GM18505 (cell line): ENCODE measurements around the gene MRPL32.
"Not testable (repeated sequence)": the region's sequence is repeated elsewhere in the genome, so short reads cannot be mapped to it uniquely, and the experiment has no call there.

Source experiments
- ATAC-seq: cut with Tn5 transposase; IDR thresholded peaks from one replicate; pipeline ENCODE4 v1.9.1; 2021; ENCODE audit not compliant: unreplicated experiment
- POLR2A ChIP-seq: IDR thresholded peaks from 4 replicates; pipeline ENCODE4 v1.6.1; 2011; ENCODE audit warnings: borderline replicate concordance; ENCODE audit not compliant: insufficient read depth, insufficient read length; ENCODE audit errors: extremely low read depth

The MRPL32 gene

GRCh38 chr7:42931834-42932651 lies at the start of gene MRPL32, which contains the start of gene PSMA2:
TSS of gene MRPL32 (plus strand) at chr7:42932376. CDS start at chr7:42932387, 11 bp downstream.
TSS of gene PSMA2 (minus strand) at chr7:42932174. CDS start at chr7:42932158, 16 bp downstream.
- ATAC-seq, result peak; percentile 100
- peak; percentile 92 for TF ChIP-seq POLR2A

DNA sequence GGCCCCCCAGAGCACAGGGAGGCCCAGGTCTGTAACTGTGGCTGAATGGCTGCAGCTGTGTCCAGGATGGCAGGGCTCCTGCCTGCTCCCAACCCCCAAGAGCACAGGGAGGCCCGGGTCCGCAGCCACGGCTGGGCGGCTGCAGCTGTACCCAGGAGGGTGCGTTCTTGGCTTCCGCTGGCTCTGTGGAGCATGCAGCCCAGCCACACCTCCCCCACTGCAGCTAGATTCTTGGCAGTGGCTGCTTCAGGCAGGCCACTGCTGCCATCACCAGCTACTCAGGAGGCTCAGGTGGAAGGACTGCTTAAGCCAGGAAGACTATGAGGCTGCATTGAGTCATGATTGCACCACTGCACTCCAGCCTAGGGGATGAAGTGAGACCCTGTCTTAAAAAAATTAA lies 48.2 kb upstream of the MRPL32 start:
- peak; percentile 63 for ATAC-seq
- no peak for TF ChIP-seq POLR2A

DNA sequence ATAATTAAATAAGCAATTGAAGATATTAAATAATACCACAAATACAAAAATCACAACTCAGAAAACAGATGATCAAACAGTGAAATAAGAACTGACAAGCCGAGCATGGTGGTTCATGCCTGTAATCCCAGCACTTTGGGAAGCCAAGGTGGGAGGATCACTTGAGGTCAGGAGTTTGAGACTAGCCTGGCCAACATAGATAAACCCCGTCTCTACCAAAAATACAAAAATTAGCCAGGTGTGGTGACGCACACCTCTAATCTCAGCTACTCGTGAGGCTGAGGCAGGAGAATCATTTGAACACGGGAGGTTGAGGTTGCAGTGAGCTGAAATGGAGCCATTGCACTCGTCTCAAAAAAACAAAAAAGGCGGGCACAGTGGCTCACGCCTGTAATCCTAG lies 47.0 kb upstream of the MRPL32 start:
- ATAC-seq, result not testable (repeated sequence)

GRCh38 chr7:42886129-42886528 lies 46.0 kb upstream of the MRPL32 start:
- no peak for TF ChIP-seq POLR2A
- ATAC-seq, result no peak

DNA sequence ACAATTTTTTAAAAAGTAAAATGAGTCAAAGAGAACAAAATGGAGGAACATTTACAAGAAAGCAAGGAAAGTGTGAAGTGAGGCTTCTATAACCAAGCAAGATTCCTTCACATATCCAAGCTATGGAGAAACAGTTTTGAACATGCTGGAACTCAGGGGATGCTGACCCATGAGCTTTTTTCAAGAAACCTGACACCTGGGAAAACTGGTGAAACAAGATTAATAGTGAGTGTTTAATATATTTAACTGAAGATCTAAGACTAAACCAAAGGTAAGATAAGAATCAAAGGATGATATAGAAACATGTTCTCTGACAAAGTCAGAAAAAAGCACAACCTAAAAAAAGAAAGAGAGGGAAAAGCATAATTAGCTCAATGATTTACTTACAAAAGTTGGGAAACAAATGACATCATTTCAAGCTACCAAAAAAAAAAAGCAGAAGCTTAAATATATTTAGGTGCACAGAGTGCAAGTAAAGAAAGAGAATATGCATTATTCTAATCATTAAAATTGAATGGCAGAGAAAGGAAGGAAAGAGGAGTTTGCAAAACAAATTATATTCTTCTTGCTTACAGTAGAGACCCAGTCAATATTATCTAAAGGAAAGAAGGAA lies 45.2 kb upstream of the MRPL32 start:
- no peak for ATAC-seq
- no peak for TF ChIP-seq POLR2A

DNA sequence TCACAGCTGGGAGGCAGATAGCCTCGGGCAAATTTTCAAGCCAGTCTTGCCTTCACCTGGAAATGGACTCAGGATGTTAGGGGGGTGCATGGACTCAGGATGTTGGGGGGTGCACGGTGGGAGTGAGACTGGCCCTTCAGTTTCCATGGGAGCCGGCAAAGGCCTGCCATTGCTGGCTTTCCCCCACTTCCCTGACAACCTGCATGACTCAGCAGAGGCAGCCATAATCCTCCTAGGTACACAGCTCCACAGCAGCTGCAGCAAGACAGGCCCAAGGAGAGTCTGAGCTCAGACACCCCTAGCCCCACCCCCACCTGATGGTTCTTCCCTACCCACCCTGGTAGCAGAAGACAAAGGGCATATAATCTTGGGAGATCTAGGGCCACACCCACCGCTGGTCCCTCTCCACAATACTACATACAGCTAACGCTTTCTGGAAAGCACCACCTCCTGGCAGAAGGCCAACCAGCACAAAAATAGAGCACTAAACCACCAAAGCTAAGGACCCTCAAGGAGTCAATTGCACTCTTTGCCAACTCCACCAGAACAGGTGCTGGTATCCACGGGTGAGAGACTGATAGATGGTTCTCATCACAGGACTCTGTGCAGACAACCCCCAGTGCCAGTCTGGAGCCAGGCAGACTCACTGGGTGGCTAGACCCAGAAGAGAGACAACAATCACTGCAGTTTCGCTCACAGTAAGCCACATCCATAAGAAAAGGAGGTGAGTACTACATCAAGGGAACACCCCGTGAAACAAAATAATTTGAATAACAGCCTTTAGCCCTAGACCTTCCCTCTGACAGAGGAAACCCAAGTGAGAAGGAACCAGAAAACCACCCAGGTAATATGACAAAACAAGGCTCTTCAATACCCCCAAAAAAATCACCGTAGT lies 38.6 kb upstream of the MRPL32 start:
- ATAC-seq, result no peak

GRCh38 chr7:42900842-42901241 lies 31.3 kb upstream of the MRPL32 start:
- no peak for TF ChIP-seq POLR2A
- ATAC-seq, result no peak

More for the DNA sequence above, 38.6 kb upstream of the MRPL32 start:
- no peak for TF ChIP-seq POLR2A

DNA sequence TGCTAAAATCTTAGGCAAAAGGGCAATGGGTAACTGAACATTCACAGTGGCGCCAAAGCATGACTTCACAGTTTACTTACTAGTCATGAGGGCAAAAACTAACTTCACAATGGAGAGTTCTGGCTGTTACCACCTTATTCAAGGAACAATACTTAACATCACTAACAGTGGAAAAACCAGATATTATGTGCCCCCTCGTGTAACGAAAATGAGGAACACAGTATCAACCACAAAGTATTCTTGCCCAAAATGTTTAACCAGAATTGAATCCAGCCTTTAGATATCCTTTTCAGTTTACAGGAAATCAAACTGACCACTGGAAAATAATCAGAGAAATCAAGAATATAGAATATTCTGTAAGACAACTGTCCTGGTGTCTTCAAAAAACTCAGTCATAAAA lies 29.8 kb upstream of the MRPL32 start:
- no peak for TF ChIP-seq POLR2A
- no peak for ATAC-seq

GRCh38 chr7:42906181-42906580 lies 26.0 kb upstream of the MRPL32 start:
- ATAC-seq, result no peak
- no peak for TF ChIP-seq POLR2A

DNA sequence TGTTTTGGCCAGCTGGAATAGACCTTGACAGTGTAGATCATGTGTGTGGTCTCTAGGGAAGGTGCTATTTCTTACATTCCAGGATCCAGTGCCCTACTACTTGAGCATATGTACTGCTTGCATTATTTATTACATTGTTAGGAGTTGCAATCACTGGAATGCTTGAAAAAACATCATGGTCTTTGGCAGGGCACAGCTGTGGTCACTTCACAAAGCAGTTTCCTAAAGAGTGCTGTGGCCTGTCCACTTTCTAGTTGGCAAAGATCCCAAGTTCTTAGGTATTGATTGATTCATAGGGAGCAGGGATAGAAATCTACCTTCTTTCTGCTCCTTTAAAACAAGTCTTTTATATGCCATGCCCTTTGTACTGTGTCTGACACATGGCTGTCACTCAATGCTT lies 24.9 kb upstream of the MRPL32 start:
- TF ChIP-seq POLR2A, result no peak

DNA sequence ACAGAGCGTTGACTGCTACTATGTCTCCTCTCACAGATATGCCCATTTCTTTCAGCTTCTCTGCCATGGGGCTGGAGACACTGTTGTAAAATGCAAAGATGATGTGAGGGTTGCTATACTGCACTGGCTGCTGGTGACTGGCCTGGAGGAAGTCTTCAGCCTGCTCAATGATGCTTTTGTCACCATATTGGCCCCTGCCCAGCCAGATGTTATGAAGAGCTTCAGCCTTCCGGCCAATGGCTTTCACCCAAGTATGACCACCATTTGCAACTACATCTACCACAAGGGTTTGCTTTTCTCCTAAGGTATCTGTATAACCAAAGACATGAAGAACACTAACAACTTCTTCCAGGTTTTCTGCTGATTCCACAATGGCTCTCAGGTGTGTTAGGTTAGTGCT lies 21.9 kb upstream of the MRPL32 start:
- no peak for ATAC-seq
- no peak for TF ChIP-seq POLR2A

More for the DNA sequence above, 24.9 kb upstream of the MRPL32 start:
- ATAC-seq, result no peak

DNA sequence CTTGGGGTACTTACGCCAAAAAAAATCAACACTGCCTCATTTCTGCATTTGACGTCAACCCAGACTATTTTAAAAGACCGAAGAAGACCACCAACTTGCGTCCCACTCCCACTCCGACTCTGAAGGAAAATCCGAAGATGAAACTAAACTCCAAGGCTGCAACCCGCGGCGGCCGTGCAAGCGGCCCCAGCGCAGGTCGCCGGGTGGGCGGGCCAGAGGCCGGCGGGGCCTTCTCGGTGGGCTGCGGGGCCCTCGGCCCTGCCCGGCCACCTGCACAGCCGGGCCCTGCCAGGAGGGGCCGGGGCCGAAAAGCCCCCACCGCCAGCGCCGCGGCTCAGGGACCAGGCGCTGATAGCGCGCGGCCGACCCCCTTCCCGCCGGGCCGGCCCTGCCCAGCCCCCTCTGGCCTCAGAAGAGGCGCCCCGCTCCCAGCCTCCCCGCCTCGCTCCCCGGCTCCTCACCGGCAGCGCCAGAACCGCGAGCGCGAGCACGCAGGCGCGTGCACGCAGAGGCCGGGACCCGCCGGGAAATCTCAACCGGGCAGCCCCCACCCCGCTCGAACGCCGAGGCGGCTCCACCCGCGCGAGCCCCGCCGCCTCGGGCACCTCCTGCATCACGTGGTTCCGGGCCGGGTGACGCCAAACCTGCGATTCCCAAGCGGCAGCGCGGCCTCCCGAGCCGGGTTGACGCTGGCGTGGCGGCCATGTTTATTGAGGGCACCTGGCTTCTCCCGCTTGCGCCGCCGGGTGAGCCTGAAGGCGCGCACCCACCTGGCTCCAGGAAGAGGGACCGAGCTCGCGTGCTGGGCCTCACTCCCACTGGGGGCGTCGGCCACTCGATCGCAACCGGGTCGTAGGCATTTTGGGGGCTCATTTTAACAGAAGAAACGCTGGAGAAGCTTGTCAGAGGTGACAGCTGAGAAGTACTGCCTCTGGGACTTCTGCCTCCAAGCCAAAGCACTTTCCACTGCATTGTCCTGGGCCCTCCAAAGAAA lies 20.4 kb upstream of the MRPL32 start, which contains the start of gene C7orf25:
TSS of gene C7orf25 (minus strand) at position 617 of the 994 bp plus-strand sequence. CDS start 1,170 bp downstream, outside the sequence.
- ATAC-seq, result peak; percentile 90
- peak; percentile 65 for TF ChIP-seq POLR2A

DNA sequence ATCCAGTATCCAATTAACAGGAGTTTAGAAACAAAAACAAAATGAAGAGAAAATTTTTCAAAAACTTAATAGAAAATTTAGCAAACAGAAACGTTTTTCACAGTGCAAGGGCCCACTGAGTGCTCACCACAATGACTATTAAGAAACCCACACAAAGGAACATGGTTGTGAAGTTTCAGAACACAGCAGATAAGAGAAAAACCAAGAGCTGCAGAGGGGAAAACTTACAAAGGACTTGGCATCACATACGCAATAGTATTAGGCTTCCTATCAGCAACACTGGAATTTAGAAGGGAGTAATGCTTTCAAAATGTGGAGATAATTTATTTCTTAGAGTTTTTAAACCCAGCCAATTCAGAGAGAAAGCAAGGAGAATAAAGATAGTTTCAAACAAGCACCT lies 18.6 kb upstream of the MRPL32 start:
- ATAC-seq, result no peak
- TF ChIP-seq POLR2A, result no peak

DNA sequence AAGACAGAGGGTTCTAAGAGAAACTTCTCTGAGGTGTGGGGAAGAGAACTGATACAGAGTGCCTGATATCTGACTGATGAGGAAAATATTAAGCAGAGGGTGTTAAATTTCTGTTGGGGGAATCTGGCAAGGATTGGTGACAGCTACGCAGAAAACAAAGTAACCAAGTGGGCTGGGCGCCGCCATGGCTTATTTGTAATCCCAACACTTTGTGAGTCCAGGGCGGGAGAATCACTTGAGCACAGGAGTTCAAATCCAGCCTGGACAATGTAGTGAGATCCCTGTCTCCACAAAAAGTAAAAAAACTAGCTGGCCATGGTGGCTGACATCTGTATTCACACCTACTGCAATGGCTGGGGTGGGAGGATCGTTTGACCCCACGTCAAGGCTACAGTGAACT lies 18.2 kb upstream of the MRPL32 start:
- no peak for ATAC-seq
- TF ChIP-seq POLR2A, result no peak
